Type B pancreatic cell (in vitro differentiated cells): ENCODE data around the gene EPHA6. TPM values are rescaled to one million over a fixed set of nuclear protein-coding genes. Genes with fewer than 3 reads are reported as not detected.
"Not testable (repeated sequence)": the region's sequence is repeated elsewhere in the genome, so short reads cannot be mapped to it uniquely, and the experiment has no call there.

ENCODE experiments used
- DNase-seq: peaks from one replicate; pipeline ENCODE4 v3.0.0; 2021; ENCODE audit warnings: mixed read lengths; ENCODE audit not compliant: unreplicated experiment; ENCODE audit errors: extremely low spot score
- H3K27ac Mint-ChIP-seq: 2 replicates; pipeline ENCODE4 v1.8.0; 2021; ENCODE audit warnings: mild to moderate bottlenecking, mixed read lengths
- H3K27me3 Mint-ChIP-seq: 2 replicates; pipeline ENCODE4 v1.8.0; 2021; ENCODE audit warnings: mixed read lengths
- H3K36me3 Mint-ChIP-seq: 2 replicates; pipeline ENCODE4 v1.8.0; 2021; ENCODE audit warnings: mixed read lengths
- H3K4me1 Mint-ChIP-seq: one replicate; pipeline ENCODE4 v1.8.0; 2021; ENCODE audit warnings: mixed read lengths; ENCODE audit not compliant: unreplicated experiment
- H3K4me3 Mint-ChIP-seq: 2 replicates; pipeline ENCODE4 v1.8.0; 2021; ENCODE audit warnings: mild to moderate bottlenecking, mixed read lengths
- H3K9me3 Mint-ChIP-seq: 2 replicates; pipeline ENCODE4 v1.8.0; 2021; ENCODE audit warnings: mixed read lengths
- total RNA-seq: library from RNA; stranded (reverse); gene quantifications from 2 replicates; pipeline ENCODE4 v1.2.1, GENCODE V29; 2021; ENCODE audit warnings: low replicate concordance
- TF ChIP-seq, protein P1 (sequence below): fragments of 200-600 bp; sonication (generic); conservative IDR thresholded peaks from 2 replicates; pipeline ENCODE4 v1.5.0; 2021; ENCODE audit warnings: antibody characterized with exemption, mild to moderate bottlenecking

Gene EPHA6
- total RNA-seq, 1 donor from 2014 or later, result 9.9 TPM

DNA sequence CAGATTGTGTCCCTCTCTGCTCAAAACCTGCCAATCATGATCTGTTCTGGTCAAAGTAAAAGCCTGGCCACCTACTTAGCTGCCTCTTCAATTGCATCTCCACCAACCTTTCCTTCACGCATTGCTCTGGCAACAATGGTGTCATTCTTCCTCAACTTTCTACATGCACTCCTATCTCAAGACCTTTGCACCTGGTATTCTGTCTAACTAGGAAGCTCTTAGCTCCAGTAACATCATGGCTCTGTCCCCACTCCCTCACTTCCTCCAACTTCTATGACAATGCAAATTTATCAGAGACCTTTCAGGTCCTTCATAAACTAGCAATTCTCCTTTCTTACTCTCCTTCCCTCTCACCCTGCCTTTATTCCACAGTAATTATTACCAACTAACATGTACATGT is 682.7 kb downstream of the EPHA6 start:
- TF ChIP-seq, protein P1, sequence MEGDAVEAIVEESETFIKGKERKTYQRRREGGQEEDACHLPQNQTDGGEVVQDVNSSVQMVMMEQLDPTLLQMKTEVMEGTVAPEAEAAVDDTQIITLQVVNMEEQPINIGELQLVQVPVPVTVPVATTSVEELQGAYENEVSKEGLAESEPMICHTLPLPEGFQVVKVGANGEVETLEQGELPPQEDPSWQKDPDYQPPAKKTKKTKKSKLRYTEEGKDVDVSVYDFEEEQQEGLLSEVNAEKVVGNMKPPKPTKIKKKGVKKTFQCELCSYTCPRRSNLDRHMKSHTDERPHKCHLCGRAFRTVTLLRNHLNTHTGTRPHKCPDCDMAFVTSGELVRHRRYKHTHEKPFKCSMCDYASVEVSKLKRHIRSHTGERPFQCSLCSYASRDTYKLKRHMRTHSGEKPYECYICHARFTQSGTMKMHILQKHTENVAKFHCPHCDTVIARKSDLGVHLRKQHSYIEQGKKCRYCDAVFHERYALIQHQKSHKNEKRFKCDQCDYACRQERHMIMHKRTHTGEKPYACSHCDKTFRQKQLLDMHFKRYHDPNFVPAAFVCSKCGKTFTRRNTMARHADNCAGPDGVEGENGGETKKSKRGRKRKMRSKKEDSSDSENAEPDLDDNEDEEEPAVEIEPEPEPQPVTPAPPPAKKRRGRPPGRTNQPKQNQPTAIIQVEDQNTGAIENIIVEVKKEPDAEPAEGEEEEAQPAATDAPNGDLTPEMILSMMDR, result no peak
- no peaks in the 10 kb centered on the region for H3K4me1 Mint-ChIP-seq
- peaks cover 4% of the 10 kb centered on the region for H3K9me3 Mint-ChIP-seq
- no peak overlapping the region for H3K4me3 Mint-ChIP-seq
- peaks cover 4% of the 10 kb centered on the region for H3K36me3 Mint-ChIP-seq
- no peaks in the 10 kb centered on the region for H3K27me3 Mint-ChIP-seq
- no peak overlapping the region for H3K27ac Mint-ChIP-seq
- no peak for DNase-seq

DNA sequence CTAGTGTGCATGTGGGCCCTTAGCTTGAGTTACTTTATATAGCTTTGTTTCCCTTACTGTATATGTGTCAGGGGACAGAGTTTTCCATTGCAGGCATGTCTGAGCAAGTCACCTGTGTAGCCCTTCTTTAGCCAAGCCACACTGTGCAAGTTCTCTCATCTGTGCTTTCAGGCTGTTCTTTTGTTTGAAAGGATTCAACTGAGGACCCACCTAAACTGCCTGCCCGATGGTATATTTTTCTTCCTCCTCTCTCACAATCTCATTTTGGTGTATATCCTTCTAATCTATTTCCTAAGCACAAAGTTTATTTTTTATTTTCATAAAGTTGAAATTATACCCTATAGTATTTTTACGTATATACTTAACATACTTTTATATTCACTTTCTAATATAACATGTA is 690.1 kb downstream of the EPHA6 start:
- TF ChIP-seq, protein P1, result no peak
- Mint-ChIP-seq H3K4me3 (no peak overlapping the region), H3K27me3 (no peaks in the 10 kb centered on the region), H3K9me3 (peaks cover 11% of the 10 kb centered on the region), H3K4me1 (no peaks in the 10 kb centered on the region), H3K27ac (no peak overlapping the region), H3K36me3 (peaks cover 11% of the 10 kb centered on the region)
- DNase-seq, result no peak

DNA sequence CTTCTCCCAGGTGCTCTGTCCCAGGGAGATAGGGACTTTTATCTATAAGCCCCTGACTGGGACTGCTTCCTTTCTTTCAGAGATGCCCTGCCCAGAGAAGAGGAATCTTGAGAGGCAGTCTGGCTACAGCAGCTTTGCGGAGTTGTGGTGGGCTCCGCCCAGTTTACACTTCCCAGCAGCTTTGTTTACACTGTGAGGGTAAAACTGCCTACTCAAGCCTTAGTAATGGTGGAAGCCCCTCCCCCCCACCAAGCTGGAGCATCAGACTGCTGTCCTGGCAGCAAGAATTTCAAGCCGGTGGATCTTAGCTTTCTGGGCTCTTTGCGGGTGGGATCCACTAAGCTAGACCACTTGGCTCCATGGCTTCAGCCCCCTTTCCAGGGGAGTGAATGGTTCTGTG is 696.4 kb downstream of the EPHA6 start:
- Mint-ChIP-seq H3K27me3 (no peaks in the 10 kb centered on the region), H3K36me3 (peaks cover 8% of the 10 kb centered on the region), H3K4me1 (no peaks in the 10 kb centered on the region), H3K4me3 (no peak overlapping the region), H3K27ac (no peak overlapping the region), H3K9me3 (no peaks in the 10 kb centered on the region)
- DNase-seq, result no peak
- TF ChIP-seq, protein P1, result no peak

DNA sequence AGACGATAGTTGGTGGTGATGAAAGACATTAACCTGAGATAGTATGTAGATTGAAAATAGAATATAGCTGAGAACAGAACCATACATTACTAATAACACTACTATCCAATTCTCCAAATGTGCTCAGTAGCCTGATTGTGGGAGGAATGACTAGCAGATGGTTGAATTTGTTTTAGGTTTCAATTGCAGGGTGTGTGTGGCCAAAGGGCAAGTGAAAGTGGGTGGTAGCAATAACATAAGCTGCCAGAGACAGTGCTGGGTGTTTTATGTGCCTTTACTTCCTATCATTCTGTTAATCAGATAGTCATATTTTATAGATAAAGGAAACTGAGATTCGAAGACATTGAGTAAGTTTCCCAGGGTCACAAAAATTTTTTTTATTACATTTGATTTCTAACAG is 700.7 kb downstream of the EPHA6 start:
- Mint-ChIP-seq H3K27ac (no peak overlapping the region), H3K4me1 (no peaks in the 10 kb centered on the region), H3K4me3 (no peak overlapping the region), H3K36me3 (peaks cover 4% of the 10 kb centered on the region), H3K9me3 (peaks cover under 1% of the 10 kb centered on the region), H3K27me3 (no peaks in the 10 kb centered on the region)
- no peak for DNase-seq
- TF ChIP-seq, protein P1, result no peak

DNA sequence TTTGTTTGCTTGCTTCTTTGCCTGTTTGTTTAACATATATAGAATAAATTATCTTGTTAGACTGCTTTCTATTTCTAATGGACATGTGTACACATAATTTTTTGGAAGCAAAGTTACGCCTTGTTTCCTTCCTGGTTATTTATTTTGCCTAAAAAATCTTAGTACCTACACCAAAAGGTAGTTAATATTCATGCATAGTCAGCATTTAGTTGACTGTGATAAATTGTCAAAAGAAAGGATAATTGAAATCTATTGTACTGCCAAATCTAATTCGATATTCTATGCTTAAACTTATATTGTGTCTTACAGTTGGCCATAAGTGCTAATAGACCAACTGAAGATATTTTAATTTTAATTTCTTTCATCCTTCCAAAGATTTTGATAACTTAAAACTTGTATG is 716.3 kb downstream of the EPHA6 start:
- H3K27ac Mint-ChIP-seq, result no peak overlapping the region
- TF ChIP-seq, protein P1, result no peak
- no peaks in the 10 kb centered on the region for H3K36me3 Mint-ChIP-seq
- no peak for DNase-seq
- no peak overlapping the region for H3K4me3 Mint-ChIP-seq
- H3K27me3 Mint-ChIP-seq, result no peaks in the 10 kb centered on the region
- H3K4me1 Mint-ChIP-seq, result no peaks in the 10 kb centered on the region
- H3K9me3 Mint-ChIP-seq, result no peaks in the 10 kb centered on the region

DNA sequence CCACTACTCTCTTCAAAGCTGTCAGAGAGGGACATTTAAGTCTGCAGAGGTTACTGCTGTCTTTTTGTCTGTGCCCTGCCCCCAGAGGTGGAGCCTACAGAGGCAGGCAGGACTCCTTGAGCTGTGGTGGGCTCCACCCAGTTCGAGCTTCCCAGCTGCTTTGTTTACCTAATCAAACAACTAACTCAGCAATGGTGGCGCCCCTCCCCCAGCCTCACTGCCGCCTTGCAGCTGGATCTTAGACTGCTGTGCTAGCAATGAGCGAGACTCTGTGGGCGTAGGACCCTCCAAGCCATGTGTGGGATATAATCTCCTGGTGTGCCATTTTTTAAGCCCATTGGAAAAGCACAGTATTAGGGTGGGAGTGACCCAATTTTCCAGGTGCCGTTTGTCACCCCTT is 733.2 kb downstream of the EPHA6 start:
- not testable (repeated sequence) for H3K27ac Mint-ChIP-seq, DNase-seq, H3K4me3 Mint-ChIP-seq, H3K27me3 Mint-ChIP-seq, H3K36me3 Mint-ChIP-seq, H3K9me3 Mint-ChIP-seq, H3K4me1 Mint-ChIP-seq
